K562 (cell line): ENCODE results near the gene SLC12A9. TPM values are rescaled to one million over a fixed set of nuclear protein-coding genes. Genes with fewer than 3 reads are reported as not detected.

Source experiments
- ATAC-seq: fragments of 200-7000 bp; cut with Tn5 transposase; 3 replicates; pipeline ENCODE4 v1.9.1; 2020; ENCODE audit warnings: moderate library complexity
- BruUV-seq: library from RNA; stranded (reverse); fragments of 400-500 nt; replicated peaks from 2 replicates; lab custom pipeline; 2021; lab: Mats Ljungman, UMichigan
- CTCF ChIA-PET: fragments of 300-600 bp; formaldehyde crosslinking; extraction: SDS; loops from one replicate; lab custom pipeline; 2021; ENCODE audit warnings: low intra/inter-chr PET ratio; lab: Yijun Ruan, JAX
- POLR2A ChIA-PET: fragments of 300-600, 350-650 bp; sonication (Branson Sonifier 250); formaldehyde crosslinking; extraction: SDS; loops from one replicate; lab custom pipeline; 2021; ENCODE audit warnings: antibody characterized with exemption, inconsistent platforms; lab: Yijun Ruan, JAX
- DNase-seq, 4 experiments: peaks; one replicate each; pipeline versions ENCODE4 v3.0.0 to v3.0.0-alpha.2; 2011 to 2018; ENCODE audit warnings: low spot score in 3 of 4, mixed read lengths in 3 of 4; ENCODE audit errors: extremely low read depth in 1 of 4
- FAIRE-seq: peaks from 2 replicates; lab custom pipeline; 2011; peaks lifted over from hg19 to GRCh38; lab: Jason Lieb, UNC
- H2AFZ ChIP-seq: 2 replicates; pipeline ENCODE4 v1.6.0; 2011; ENCODE audit warnings: low read depth, low read length, control low read depth, inconsistent platforms
- H3K27ac ChIP-seq: fragments of 200-600 bp; 3 replicates; pipeline ENCODE4 v1.8.0; 2011; ENCODE audit warnings: low read depth, mild to moderate bottlenecking, control low read depth, inconsistent platforms, low read length, moderate library complexity, mixed read lengths; ENCODE audit errors: extremely low read depth
- H3K27me3 ChIP-seq, 2 experiments: fragments of 300-600 bp in 1 of 2; 2 replicates in 1 of 2; 3 replicates in 1 of 2; pipeline versions ENCODE4 v1.6.0 to v1.8.0; 2011; ENCODE audit warnings: inconsistent platforms in 2 of 2, low read length in 2 of 2, mild to moderate bottlenecking in 1 of 2, mixed read lengths in 1 of 2, moderate library complexity in 1 of 2; ENCODE audit not compliant: control insufficient read depth in 2 of 2, insufficient read depth in 2 of 2
- H3K36me3 ChIP-seq: fragments of 300-600 bp; 3 replicates; pipeline ENCODE4 v1.8.0; 2011; ENCODE audit warnings: mild to moderate bottlenecking, low read length, inconsistent platforms; ENCODE audit not compliant: control insufficient read depth, insufficient read depth
- H3K4me1 ChIP-seq, 2 experiments: fragments of 200-600 bp in 1 of 2; replicated peaks in 1 of 2; 2 replicates in 1 of 2; 3 replicates in 1 of 2; pipeline versions ENCODE4 v1.5.1 to v1.8.0; 2011; ENCODE audit warnings: inconsistent platforms in 2 of 2, low read length in 2 of 2, mild to moderate bottlenecking in 1 of 2, mixed read lengths in 1 of 2, moderate library complexity in 1 of 2; ENCODE audit not compliant: control insufficient read depth in 2 of 2, insufficient read depth in 2 of 2
- H3K4me2 ChIP-seq: 2 replicates; pipeline ENCODE4 v1.6.1; 2011; ENCODE audit warnings: low read length, control low read depth, inconsistent platforms, mixed read lengths; ENCODE audit not compliant: insufficient read depth
- H3K4me3 ChIP-seq: fragments of 200-600 bp; sonication (generic), shearing (Covaris generic); 2 replicates; pipeline ENCODE4 v1.5.1; 2016; ENCODE audit warnings: control low read depth, inconsistent platforms
- H3K79me2 ChIP-seq: fragments of 200-600 bp; 3 replicates; pipeline ENCODE4 v1.8.0; 2011; ENCODE audit warnings: low read length, inconsistent platforms; ENCODE audit not compliant: control insufficient read depth, insufficient read depth
- H3K9ac ChIP-seq, 2 experiments: 2 replicates each; pipeline versions ENCODE4 v1.6.0 to v1.6.1; 2011; ENCODE audit warnings: low read depth in 2 of 2, low read length in 2 of 2, control low read depth in 1 of 2, inconsistent platforms in 1 of 2, mild to moderate bottlenecking in 1 of 2, mixed read lengths in 1 of 2; ENCODE audit not compliant: insufficient read depth in 1 of 2
- H3K9me1 ChIP-seq: one replicate; pipeline ENCODE4 v1.6.0; 2011; ENCODE audit warnings: inconsistent platforms, mild to moderate bottlenecking, low read length, moderate library complexity; ENCODE audit not compliant: control insufficient read depth, insufficient read depth
- H3K9me3 ChIP-seq: replicated peaks from 2 replicates; pipeline ENCODE4 v1.5.1; 2011; ENCODE audit warnings: low read depth, low read length, inconsistent platforms; ENCODE audit not compliant: control insufficient read depth, insufficient read depth
- H4K20me1 ChIP-seq: replicated peaks from 2 replicates; pipeline ENCODE4 v1.6.1; 2011; ENCODE audit warnings: low read length, inconsistent platforms, mixed read lengths; ENCODE audit not compliant: control insufficient read depth, insufficient read depth
- HDAC8 ChIP-seq: fragments of 450-650 bp; IDR thresholded peaks from 2 replicates; pipeline ENCODE4 v1.6.1; 2016; ENCODE audit warnings: mild to moderate bottlenecking, missing genetic modification characterization, moderate library complexity, missing compliant biosample characterization
- ILF3 ChIP-seq: fragments of 450-650 bp; IDR thresholded peaks from 2 replicates; pipeline ENCODE4 v1.6.1; 2018; ENCODE audit warnings: antibody characterized with exemption, mild to moderate bottlenecking, moderate library complexity, borderline replicate concordance
- ZFP1 ChIP-seq: fragments of 450-650 bp; formaldehyde crosslinking; IDR thresholded peaks from 2 replicates; pipeline ENCODE4 v1.4.0; 2020; ENCODE audit warnings: mild to moderate bottlenecking, mixed read lengths
- ZNF347 ChIP-seq: fragments of 450-650 bp; formaldehyde crosslinking; IDR thresholded peaks from 2 replicates; pipeline ENCODE4 v1.4.0; 2020; ENCODE audit warnings: low read depth, mild to moderate bottlenecking, moderate library complexity
- ZNF561 ChIP-seq: fragments of 450-650 bp; formaldehyde crosslinking; conservative IDR thresholded peaks from 2 replicates; pipeline ENCODE4 v1.4.0; 2020; ENCODE audit warnings: mild to moderate bottlenecking, moderate library complexity
- WGBS: fragments of 100-300 bp; shearing (Covaris generic); methylation state at CpG from one replicate; pipeline ENCODE4 v1.1.6; 2016; ENCODE audit warnings: low coverage, mixed read lengths; ENCODE audit not compliant: insufficient coverage; ENCODE audit errors: missing lambda C conversion rate; 5-methylcytosine and 5-hydroxymethylcytosine counted together
- in situ Hi-C: fragments of 300-500 bp; cut with MboI; formaldehyde crosslinking; loops from 4 replicates; pipeline ENCODE4 v1.15.0; 2018; ENCODE audit warnings: inconsistent platforms, mixed read lengths
- intact Hi-C: fragments of 100-400 bp; cut with micrococcal nuclease; formaldehyde crosslinking; loops from 2 replicates; pipeline ENCODE4 v1.14.2; 2022
- polyA plus RNA-seq, 8 experiments: library from polyadenylated mRNA; depleted of rRNA in 4 of 8; stranded (reverse) in 5 of 8; unstranded in 3 of 8; fragments of >200 nt; fragmentation: Nextera tagmentation in 2 of 8; fragmentation: Illumina TruSeq in 1 of 8; extraction: Ambion mirVana in 2 of 8; extraction: Trizol in 1 of 8; gene quantifications; 2 replicates each; pipeline versions ENCODE4 v1.2.1 to v1.2.3, GENCODE V29; 2011 to 2014; ENCODE audit warnings: inconsistent platforms in 1 of 8, missing spikeins in 1 of 8
- total RNA-seq, 7 experiments: library from RNA; depleted of rRNA in 6 of 7; stranded (reverse); fragments of >200 nt in 6 of 7; fragmentation: Illumina TruSeq in 2 of 7; extraction: Trizol in 2 of 7; gene quantifications; 2 replicates each; pipeline versions ENCODE4 v1.2.1 to v1.2.3, GENCODE V29; 2011 to 2021; ENCODE audit warnings: low replicate concordance in 1 of 7
- TF ChIP-seq, protein P1 (sequence below), 2 experiments: IDR thresholded peaks in 1 of 2; conservative IDR thresholded peaks in 1 of 2; 2 replicates each; pipeline ENCODE4 v1.6.1; 2016; ENCODE audit warnings: low read depth in 2 of 2, mild to moderate bottlenecking in 1 of 2, missing compliant biosample characterization in 1 of 2, missing genetic modification characterization in 1 of 2, moderate library complexity in 1 of 2

Gene SLC12A9
- total and polyA plus RNA-seq, 9 of the 15 experiments (the other 6 are each of a cell fraction or from before 2014, with no cell fraction given) = 0.06 to 20.2 (median 10.7) TPM

DNA sequence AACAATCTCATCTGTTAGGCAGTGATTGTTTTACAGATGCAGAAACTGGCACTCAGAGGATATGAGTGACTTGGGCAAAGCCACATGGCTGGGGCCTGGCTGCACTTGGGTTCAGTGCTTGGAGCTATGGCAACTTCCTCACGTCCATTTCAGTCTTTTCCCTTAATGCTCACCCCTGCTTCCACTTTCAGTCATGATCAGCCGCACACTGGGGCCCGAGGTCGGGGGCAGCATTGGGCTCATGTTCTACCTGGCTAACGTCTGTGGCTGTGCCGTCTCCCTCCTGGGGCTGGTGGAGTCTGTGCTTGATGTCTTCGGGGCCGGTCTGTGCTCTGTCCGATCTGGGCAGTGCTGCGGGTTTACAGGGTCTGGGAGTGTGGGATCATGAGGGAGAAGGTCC, 3.0 kb downstream of the SLC12A9 start:
- WGBS = 84% methylated on average over 10 of the region's 10 CpGs
- Histone ChIP-seq H3K27ac (no peak overlapping the region), H3K79me2 (peaks cover 13% of the 10 kb centered on the region), H3K27me3 (no peaks in the 10 kb centered on the region), H2AFZ (no peak overlapping the region), H3K4me3 (no peak overlapping the region), H3K36me3 (peaks cover 11% of the 10 kb centered on the region; the same call in 2 of the 3 replicates), H3K9me3 (no peaks in the 10 kb centered on the region), H3K9ac (no peak overlapping the region), H3K9me1 (no peaks in the 10 kb centered on the region), H3K4me2 (no peak overlapping the region), H3K4me1 (peaks cover 4 to 41% of the 10 kb centered on the region in 2 experiments; a peak in 4 of 5 replicates), H4K20me1 (no peaks in the 10 kb centered on the region)
- ATAC-seq (no peak), DNase-seq (no peak), FAIRE-seq (no peak)
- no peak for TF ChIP-seq ZNF347 (CRISPR knock-in tag)
- TF ChIP-seq ZNF561 (CRISPR knock-in tag) = no peak
- TF ChIP-seq HDAC8 (tag) = no peak
- ChIA-PET POLR2A (interaction anchor here (0.7 kb wide), 1 partner anchor 308 kb away, joined by 3 read pairs; no protein-coding TSS in a partner anchor), CTCF (no interaction called here)
- BruUV-seq = no TSS peak
- in situ Hi-C loops = no loop called here
- intact Hi-C loops = no loop called here

DNA sequence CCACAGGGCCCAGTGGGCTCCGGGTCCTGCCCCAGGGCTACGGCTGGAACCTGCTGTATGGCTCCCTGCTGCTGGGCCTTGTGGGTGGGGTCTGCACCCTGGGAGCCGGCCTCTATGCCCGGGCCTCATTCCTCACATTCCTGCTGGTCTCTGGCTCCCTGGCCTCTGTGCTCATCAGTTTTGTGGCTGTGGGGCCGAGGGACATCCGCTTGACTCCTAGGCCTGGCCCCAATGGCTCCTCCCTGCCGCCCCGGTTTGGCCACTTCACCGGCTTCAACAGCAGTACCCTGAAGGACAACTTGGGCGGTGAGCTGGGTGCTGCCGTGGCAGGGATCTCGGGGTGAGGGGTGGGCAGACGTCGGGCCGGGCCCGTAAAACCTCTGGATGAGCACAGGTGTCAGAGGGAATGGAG, 4.4 kb downstream of the SLC12A9 start:
- TF ChIP-seq, protein P1, sequence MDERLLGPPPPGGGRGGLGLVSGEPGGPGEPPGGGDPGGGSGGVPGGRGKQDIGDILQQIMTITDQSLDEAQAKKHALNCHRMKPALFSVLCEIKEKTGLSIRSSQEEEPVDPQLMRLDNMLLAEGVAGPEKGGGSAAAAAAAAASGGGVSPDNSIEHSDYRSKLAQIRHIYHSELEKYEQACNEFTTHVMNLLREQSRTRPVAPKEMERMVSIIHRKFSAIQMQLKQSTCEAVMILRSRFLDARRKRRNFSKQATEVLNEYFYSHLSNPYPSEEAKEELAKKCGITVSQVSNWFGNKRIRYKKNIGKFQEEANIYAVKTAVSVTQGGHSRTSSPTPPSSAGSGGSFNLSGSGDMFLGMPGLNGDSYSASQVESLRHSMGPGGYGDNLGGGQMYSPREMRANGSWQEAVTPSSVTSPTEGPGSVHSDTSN (CRISPR knock-in tag; IDR thresholded peaks at IDR 0.05; ENCODE audit: low read depth) = no peak
- TF ChIP-seq, protein P1 (tag; conservative IDR thresholded peaks at IDR 0.05; ENCODE audit: low read depth) = no peak
- TF ChIP-seq ZFP1 (CRISPR knock-in tag) (no peak), ILF3 (no peak)
- WGBS = 89% methylated on average over 16 of the region's 16 CpGs
- H4K20me1 ChIP-seq = no peaks in the 10 kb centered on the region
- in situ Hi-C loops = no loop called here
- DNase-seq (peak in 1 of 4 experiments; percentile 2), FAIRE-seq (no peak), ATAC-seq (no peak)
- 0 out of 4 replicates have a peak overlapping the region, but pooled peaks of 1 of the 2 experiments have one; percentile 56 for H3K9ac ChIP-seq
- no peak overlapping the region for H3K4me3 ChIP-seq
- ChIA-PET POLR2A (interaction anchor here (1.1 kb wide), 1 partner anchor 684 kb away, joined by 3 read pairs; no protein-coding TSS in a partner anchor), CTCF (no interaction called here)
- BruUV-seq = no TSS peak
- intact Hi-C loops = no loop called here
- no peaks in the 10 kb centered on the region for H3K9me3 ChIP-seq
- no peaks in the 10 kb centered on the region for H3K9me1 ChIP-seq
- H3K4me1 ChIP-seq = peaks cover under 1 to 50% of the 10 kb centered on the region in 2 experiments; a peak in 4 of 5 replicates
- H3K27ac ChIP-seq = no peak overlapping the region
- peaks cover 13% of the 10 kb centered on the region for H3K79me2 ChIP-seq
- no peak overlapping the region for H2AFZ ChIP-seq
- H3K4me2 ChIP-seq = no peak overlapping the region
- H3K27me3 ChIP-seq = no peaks in the 10 kb centered on the region; a peak in 1 of 5 replicates
- H3K36me3 ChIP-seq = peaks cover 20% of the 10 kb centered on the region; the same call in 2 of the 3 replicates
